DOHH2 (cell line): ENCODE measurements around the gene UGCG.

Experiments
- CTCF ChIP-seq: fragments of 200-600 bp; sonication (generic); IDR thresholded peaks from one replicate; pipeline ENCODE4 v1.5.1; 2014; ENCODE audit warnings: antibody characterized with exemption, mild to moderate bottlenecking, low read depth, low read length; ENCODE audit not compliant: poor library complexity, severe bottlenecking
- EZH2phosphoT487 ChIP-seq: fragments of 200-600 bp; sonication (generic); IDR thresholded peaks from 2 replicates; pipeline ENCODE4 v1.6.1; 2017; ENCODE audit warnings: borderline replicate concordance, mild to moderate bottlenecking, antibody characterized with exemption, low read length, moderate library complexity, mixed read lengths

GRCh38 chr9:111966124-111966723 is 69.6 kb downstream of the UGCG start:
- TF ChIP-seq CTCF (no peak), EZH2phosphoT487 (no peak)
